Activated CD4-positive, alpha-beta T cell treated with anti-CD3 and anti-CD28 coated beads, Interleukin-2, Interleukin-4, amounts not matched to agents 100 ng/mL and 50 ng/mL, durations not matched to agents 16 hours and 8 hours (primary cell): ENCODE results near the gene TCP1.
A peak's percentile ranks its signal among the peaks of the same experiment; 100 is the strongest.
"Not testable (repeated sequence)": the region's sequence is repeated elsewhere in the genome, so short reads cannot be mapped to it uniquely, and the experiment has no call there.

Source experiments
- DNase-seq: peaks from one replicate; pipeline ENCODE4 v3.0.0-alpha.2; 2020; ENCODE audit warnings: low spot score

The TCP1 gene

GRCh38 chr6:159739341-159739740, 50.1 kb downstream of the TCP1 start:
- no peak for DNase-seq

- no peak for DNase-seq
These were observed 52.5 kb downstream of the TCP1 start for GRCh38 chr6:159736908-159737307.

- DNase-seq, result not testable (repeated sequence)
These were observed 56.0 kb downstream of the TCP1 start for GRCh38 chr6:159733395-159733794.

GRCh38 chr6:159732550-159732949, 56.9 kb downstream of the TCP1 start:
- not testable (repeated sequence) for DNase-seq

- no peak for DNase-seq
These were observed 59.1 kb downstream of the TCP1 start for GRCh38 chr6:159730332-159730676.

- DNase-seq, result peak; percentile 20
These were observed 59.6 kb downstream of the TCP1 start for GRCh38 chr6:159729598-159730331.

- no peak for DNase-seq
These were observed 60.9 kb downstream of the TCP1 start for GRCh38 chr6:159728531-159728964.
